K562 (cell line): ENCODE results near the gene SYTL5. TPM values are rescaled to one million over a fixed set of nuclear protein-coding genes. Genes with fewer than 3 reads are reported as not detected.
"Not testable (repeated sequence)": the region's sequence is repeated elsewhere in the genome, so short reads cannot be mapped to it uniquely, and the experiment has no call there.

Experiments used
- ATAC-seq: fragments of 200-7000 bp; cut with Tn5 transposase; 3 replicates; pipeline ENCODE4 v1.9.1; 2020; ENCODE audit warnings: moderate library complexity
- BruUV-seq: library from RNA; stranded (reverse); fragments of 400-500 nt; replicated peaks from 2 replicates; lab custom pipeline; 2021; lab: Mats Ljungman, UMichigan
- CTCF ChIA-PET: fragments of 300-600 bp; formaldehyde crosslinking; extraction: SDS; loops from one replicate; lab custom pipeline; 2021; ENCODE audit warnings: low intra/inter-chr PET ratio; lab: Yijun Ruan, JAX
- POLR2A ChIA-PET: fragments of 300-600, 350-650 bp; sonication (Branson Sonifier 250); formaldehyde crosslinking; extraction: SDS; loops from one replicate; lab custom pipeline; 2021; ENCODE audit warnings: antibody characterized with exemption, inconsistent platforms; lab: Yijun Ruan, JAX
- DNase-seq, 4 experiments: peaks; one replicate each; pipeline versions ENCODE4 v3.0.0 to v3.0.0-alpha.2; 2011 to 2018; ENCODE audit warnings: low spot score in 3 of 4, mixed read lengths in 3 of 4; ENCODE audit errors: extremely low read depth in 1 of 4
- FAIRE-seq: peaks from 2 replicates; lab custom pipeline; 2011; peaks lifted over from hg19 to GRCh38; lab: Jason Lieb, UNC
- H2AFZ ChIP-seq: 2 replicates; pipeline ENCODE4 v1.6.0; 2011; ENCODE audit warnings: low read depth, low read length, control low read depth, inconsistent platforms
- H3K27ac ChIP-seq: fragments of 200-600 bp; 3 replicates; pipeline ENCODE4 v1.8.0; 2011; ENCODE audit warnings: low read depth, mild to moderate bottlenecking, control low read depth, inconsistent platforms, low read length, moderate library complexity, mixed read lengths; ENCODE audit errors: extremely low read depth
- H3K27me3 ChIP-seq, 2 experiments: fragments of 300-600 bp in 1 of 2; 2 replicates in 1 of 2; 3 replicates in 1 of 2; pipeline versions ENCODE4 v1.6.0 to v1.8.0; 2011; ENCODE audit warnings: inconsistent platforms in 2 of 2, low read length in 2 of 2, mild to moderate bottlenecking in 1 of 2, mixed read lengths in 1 of 2, moderate library complexity in 1 of 2; ENCODE audit not compliant: control insufficient read depth in 2 of 2, insufficient read depth in 2 of 2
- H3K36me3 ChIP-seq: fragments of 300-600 bp; 3 replicates; pipeline ENCODE4 v1.8.0; 2011; ENCODE audit warnings: mild to moderate bottlenecking, low read length, inconsistent platforms; ENCODE audit not compliant: control insufficient read depth, insufficient read depth
- H3K4me1 ChIP-seq, 2 experiments: fragments of 200-600 bp in 1 of 2; replicated peaks in 1 of 2; 2 replicates in 1 of 2; 3 replicates in 1 of 2; pipeline versions ENCODE4 v1.5.1 to v1.8.0; 2011; ENCODE audit warnings: inconsistent platforms in 2 of 2, low read length in 2 of 2, mild to moderate bottlenecking in 1 of 2, mixed read lengths in 1 of 2, moderate library complexity in 1 of 2; ENCODE audit not compliant: control insufficient read depth in 2 of 2, insufficient read depth in 2 of 2
- H3K4me2 ChIP-seq: 2 replicates; pipeline ENCODE4 v1.6.1; 2011; ENCODE audit warnings: low read length, control low read depth, inconsistent platforms, mixed read lengths; ENCODE audit not compliant: insufficient read depth
- H3K4me3 ChIP-seq: fragments of 200-600 bp; sonication (generic), shearing (Covaris generic); 2 replicates; pipeline ENCODE4 v1.5.1; 2016; ENCODE audit warnings: control low read depth, inconsistent platforms
- H3K79me2 ChIP-seq: fragments of 200-600 bp; 3 replicates; pipeline ENCODE4 v1.8.0; 2011; ENCODE audit warnings: low read length, inconsistent platforms; ENCODE audit not compliant: control insufficient read depth, insufficient read depth
- H3K9ac ChIP-seq, 2 experiments: 2 replicates each; pipeline versions ENCODE4 v1.6.0 to v1.6.1; 2011; ENCODE audit warnings: low read depth in 2 of 2, low read length in 2 of 2, control low read depth in 1 of 2, inconsistent platforms in 1 of 2, mild to moderate bottlenecking in 1 of 2, mixed read lengths in 1 of 2; ENCODE audit not compliant: insufficient read depth in 1 of 2
- H3K9me1 ChIP-seq: one replicate; pipeline ENCODE4 v1.6.0; 2011; ENCODE audit warnings: inconsistent platforms, mild to moderate bottlenecking, low read length, moderate library complexity; ENCODE audit not compliant: control insufficient read depth, insufficient read depth
- H3K9me3 ChIP-seq: replicated peaks from 2 replicates; pipeline ENCODE4 v1.5.1; 2011; ENCODE audit warnings: low read depth, low read length, inconsistent platforms; ENCODE audit not compliant: control insufficient read depth, insufficient read depth
- H4K20me1 ChIP-seq: replicated peaks from 2 replicates; pipeline ENCODE4 v1.6.1; 2011; ENCODE audit warnings: low read length, inconsistent platforms, mixed read lengths; ENCODE audit not compliant: control insufficient read depth, insufficient read depth
- DPF2 ChIP-seq: fragments of 450-650 bp; IDR thresholded peaks from 2 replicates; pipeline ENCODE4 v1.6.1; 2016
- HDAC2 ChIP-seq: fragments of 450-650 bp; IDR thresholded peaks from 2 replicates; pipeline ENCODE4 v1.6.1; 2016; ENCODE audit warnings: mild to moderate bottlenecking
- MEIS2 ChIP-seq: fragments of 450-650 bp; IDR thresholded peaks from 2 replicates; pipeline ENCODE4 v1.6.1; 2014; ENCODE audit warnings: mild to moderate bottlenecking; ENCODE audit not compliant: partially characterized antibody
- NCOA2 ChIP-seq, 2 experiments: fragments of 450-650 bp; IDR thresholded peaks; 2 replicates each; pipeline ENCODE4 v1.6.1; 2018; ENCODE audit warnings: mild to moderate bottlenecking in 2 of 2, moderate library complexity in 1 of 2; ENCODE audit not compliant: partially characterized antibody in 2 of 2
- ZFP30 ChIP-seq: fragments of 250-450 bp; sonication (Bioruptor Pico); IDR thresholded peaks from 2 replicates; pipeline ENCODE4 v1.8.0; 2022; ENCODE audit warnings: moderate library complexity, mild to moderate bottlenecking, inconsistent platforms, borderline replicate concordance
- ZFPM2 ChIP-seq: fragments of 250-450 bp; sonication (Bioruptor Pico); IDR thresholded peaks from 2 replicates; pipeline ENCODE4 v1.5.1; 2022; ENCODE audit warnings: mild to moderate bottlenecking
- WGBS: fragments of 100-300 bp; shearing (Covaris generic); methylation state at CpG from one replicate; pipeline ENCODE4 v1.1.6; 2016; ENCODE audit warnings: low coverage, mixed read lengths; ENCODE audit not compliant: insufficient coverage; ENCODE audit errors: missing lambda C conversion rate; 5-methylcytosine and 5-hydroxymethylcytosine counted together
- in situ Hi-C: fragments of 300-500 bp; cut with MboI; formaldehyde crosslinking; loops from 4 replicates; pipeline ENCODE4 v1.15.0; 2018; ENCODE audit warnings: inconsistent platforms, mixed read lengths
- intact Hi-C: fragments of 100-400 bp; cut with micrococcal nuclease; formaldehyde crosslinking; loops from 2 replicates; pipeline ENCODE4 v1.14.2; 2022
- polyA plus RNA-seq, 8 experiments: library from polyadenylated mRNA; depleted of rRNA in 4 of 8; stranded (reverse) in 5 of 8; unstranded in 3 of 8; fragments of >200 nt; fragmentation: Nextera tagmentation in 2 of 8; fragmentation: Illumina TruSeq in 1 of 8; extraction: Ambion mirVana in 2 of 8; extraction: Trizol in 1 of 8; gene quantifications; 2 replicates each; pipeline versions ENCODE4 v1.2.1 to v1.2.3, GENCODE V29; 2011 to 2014; ENCODE audit warnings: inconsistent platforms in 1 of 8, missing spikeins in 1 of 8
- total RNA-seq, 7 experiments: library from RNA; depleted of rRNA in 6 of 7; stranded (reverse); fragments of >200 nt in 6 of 7; fragmentation: Illumina TruSeq in 2 of 7; extraction: Trizol in 2 of 7; gene quantifications; 2 replicates each; pipeline versions ENCODE4 v1.2.1 to v1.2.3, GENCODE V29; 2011 to 2021; ENCODE audit warnings: low replicate concordance in 1 of 7
- TF ChIP-seq, protein P1 (sequence below): sonication (generic); IDR thresholded peaks from 2 replicates; pipeline ENCODE4 v1.6.1; 2016
- TF ChIP-seq, protein P2 (sequence below): fragments of 250-450 bp; sonication (Bioruptor Pico); IDR thresholded peaks from 2 replicates; pipeline ENCODE4 v1.8.0; 2021; ENCODE audit warnings: moderate library complexity, mild to moderate bottlenecking, inconsistent platforms

Gene SYTL5
- total and polyA plus RNA-seq, 9 of the 15 experiments (the other 6 are each of a cell fraction or from before 2014, with no cell fraction given) = 0.01 to 0.25 (median 0.09) TPM

DNA sequence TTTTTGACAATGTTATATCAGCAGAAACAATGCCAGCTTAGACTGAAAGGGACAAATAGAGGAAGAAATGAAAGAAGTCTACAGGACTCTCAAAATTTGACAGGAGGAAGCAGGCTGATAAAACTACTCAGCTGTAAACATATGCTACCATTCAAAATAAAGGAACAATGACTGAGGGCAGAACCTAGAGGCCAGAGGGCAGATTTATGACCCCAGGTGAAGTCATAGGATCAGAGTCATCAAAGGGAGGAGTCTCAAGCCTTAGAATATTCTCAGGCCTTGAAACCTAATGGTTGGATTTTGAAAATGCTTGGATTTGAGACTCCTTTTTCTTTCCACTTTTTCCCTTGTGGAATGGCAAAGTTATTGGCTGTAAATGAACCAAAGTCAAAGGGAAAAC, 17.0 kb upstream of the SYTL5 start:
- H4K20me1 ChIP-seq = no peaks in the 10 kb centered on the region
- no peaks in the 10 kb centered on the region for H3K27me3 ChIP-seq
- H2AFZ ChIP-seq = no peak overlapping the region
- FAIRE-seq (no peak), ATAC-seq (no peak), DNase-seq (no peak)
- POLR2A ChIA-PET = no interaction called here
- no peak for TF ChIP-seq NCOA2 (IDR thresholded peaks at IDR 0.05; ENCODE audit: partially characterized antibody in 2 of 2)
- TF ChIP-seq, protein P1, sequence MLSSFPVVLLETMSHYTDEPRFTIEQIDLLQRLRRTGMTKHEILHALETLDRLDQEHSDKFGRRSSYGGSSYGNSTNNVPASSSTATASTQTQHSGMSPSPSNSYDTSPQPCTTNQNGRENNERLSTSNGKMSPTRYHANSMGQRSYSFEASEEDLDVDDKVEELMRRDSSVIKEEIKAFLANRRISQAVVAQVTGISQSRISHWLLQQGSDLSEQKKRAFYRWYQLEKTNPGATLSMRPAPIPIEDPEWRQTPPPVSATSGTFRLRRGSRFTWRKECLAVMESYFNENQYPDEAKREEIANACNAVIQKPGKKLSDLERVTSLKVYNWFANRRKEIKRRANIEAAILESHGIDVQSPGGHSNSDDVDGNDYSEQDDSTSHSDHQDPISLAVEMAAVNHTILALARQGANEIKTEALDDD = no peak
- no peak for TF ChIP-seq ZFP30 (CRISPR knock-in tag)
- no peak for TF ChIP-seq DPF2
- TF ChIP-seq, protein P2, sequence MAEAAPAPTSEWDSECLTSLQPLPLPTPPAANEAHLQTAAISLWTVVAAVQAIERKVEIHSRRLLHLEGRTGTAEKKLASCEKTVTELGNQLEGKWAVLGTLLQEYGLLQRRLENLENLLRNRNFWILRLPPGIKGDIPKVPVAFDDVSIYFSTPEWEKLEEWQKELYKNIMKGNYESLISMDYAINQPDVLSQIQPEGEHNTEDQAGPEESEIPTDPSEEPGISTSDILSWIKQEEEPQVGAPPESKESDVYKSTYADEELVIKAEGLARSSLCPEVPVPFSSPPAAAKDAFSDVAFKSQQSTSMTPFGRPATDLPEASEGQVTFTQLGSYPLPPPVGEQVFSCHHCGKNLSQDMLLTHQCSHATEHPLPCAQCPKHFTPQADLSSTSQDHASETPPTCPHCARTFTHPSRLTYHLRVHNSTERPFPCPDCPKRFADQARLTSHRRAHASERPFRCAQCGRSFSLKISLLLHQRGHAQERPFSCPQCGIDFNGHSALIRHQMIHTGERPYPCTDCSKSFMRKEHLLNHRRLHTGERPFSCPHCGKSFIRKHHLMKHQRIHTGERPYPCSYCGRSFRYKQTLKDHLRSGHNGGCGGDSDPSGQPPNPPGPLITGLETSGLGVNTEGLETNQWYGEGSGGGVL = no peak
- peak; percentile 24 for TF ChIP-seq MEIS2
- TF ChIP-seq ZFPM2 (CRISPR knock-in tag) = no peak
- no peak for TF ChIP-seq HDAC2
- no TSS peak for BruUV-seq
- no peak overlapping the region for H3K4me3 ChIP-seq
- H3K9me1 ChIP-seq = no peaks in the 10 kb centered on the region
- H3K27ac ChIP-seq = no peak overlapping the region
- no peaks in the 10 kb centered on the region for H3K79me2 ChIP-seq
- no peaks in the 10 kb centered on the region for H3K9me3 ChIP-seq
- CTCF ChIA-PET = no interaction called here
- H3K36me3 ChIP-seq = no peaks in the 10 kb centered on the region
- H3K9ac ChIP-seq = no peak overlapping the region
- in situ Hi-C loops (no loop called here), intact Hi-C loops (no loop called here)
- H3K4me2 ChIP-seq = no peak overlapping the region
- no peaks in the 10 kb centered on the region for H3K4me1 ChIP-seq

DNA sequence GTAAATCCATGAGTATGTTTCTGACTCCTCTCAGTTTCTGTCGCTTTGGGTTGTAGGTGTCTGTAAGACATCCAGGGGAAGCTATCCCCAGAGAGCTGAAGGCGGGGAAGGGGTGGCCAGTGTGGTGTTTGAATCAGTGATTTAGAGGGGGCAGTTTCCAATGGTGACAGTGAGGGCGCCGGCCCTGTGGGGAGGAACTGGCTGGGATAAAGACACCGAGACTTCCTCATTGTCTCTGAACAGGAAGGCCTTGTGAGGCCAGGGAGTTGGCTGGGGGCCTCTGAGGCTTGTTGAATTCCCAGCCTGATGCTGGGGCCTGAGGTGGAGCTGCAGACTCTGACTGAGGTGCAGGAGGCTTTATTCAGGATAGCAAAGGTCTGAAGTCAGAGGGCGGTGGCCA, 15.1 kb upstream of the SYTL5 start:
- H3K4me3 ChIP-seq, DNase-seq, H3K9ac ChIP-seq, H3K9me3 ChIP-seq, H3K4me2 ChIP-seq, POLR2A ChIA-PET, H3K9me1 ChIP-seq, H2AFZ ChIP-seq, H3K79me2 ChIP-seq, H3K4me1 ChIP-seq, ATAC-seq, H3K27me3 ChIP-seq, H4K20me1 ChIP-seq, H3K27ac ChIP-seq, H3K36me3 ChIP-seq, in situ Hi-C loops, intact Hi-C loops, BruUV-seq, FAIRE-seq, CTCF ChIA-PET: not testable (repeated sequence)
- 6% methylated on average over 3 of the region's 6 CpGs for WGBS
